Activated T-helper 1 cell treated with anti-CD3 and anti-CD28 coated beads, Interleukin-12 subunit alpha, Interleukin-12 subunit beta, Interleukin-2, Interleukin-4 antibody, amounts not matched to agents 30 ng/mL and 10 ng/mL and 1 ng/mL, durations not matched to agents 14 hours and 24 hours and 36 hours (primary cell): ENCODE results near the gene CGB1. TPM values are rescaled to one million over a fixed set of nuclear protein-coding genes. Genes with fewer than 3 reads are reported as not detected.

ENCODE experiments used
- DNase-seq: peaks from one replicate; pipeline ENCODE4 v3.0.0; 2021; ENCODE audit warnings: low spot score
- H3K27ac Mint-ChIP-seq: one replicate; pipeline ENCODE4 v1.8.0; 2021; ENCODE audit warnings: mild to moderate bottlenecking, mixed read lengths
- H3K27me3 Mint-ChIP-seq: one replicate; pipeline ENCODE4 v1.8.0; 2022; ENCODE audit warnings: mild to moderate bottlenecking, moderate library complexity, mixed read lengths; ENCODE audit not compliant: insufficient read depth
- H3K36me3 Mint-ChIP-seq: one replicate; pipeline ENCODE4 v1.8.0; 2021; ENCODE audit warnings: low read depth, mixed read lengths
- H3K4me1 Mint-ChIP-seq: one replicate; pipeline ENCODE4 v1.8.0; 2021; ENCODE audit warnings: low read depth, mixed read lengths
- H3K4me3 Mint-ChIP-seq: one replicate; pipeline ENCODE4 v1.8.0; 2021; ENCODE audit warnings: mild to moderate bottlenecking, moderate library complexity, mixed read lengths
- H3K9me3 Mint-ChIP-seq: one replicate; pipeline ENCODE4 v1.8.0; 2021; ENCODE audit warnings: mixed read lengths
- intact Hi-C: fragments of 100-400 bp; cut with micrococcal nuclease; formaldehyde crosslinking; loops from one replicate; pipeline ENCODE4 v1.15.1; 2024
- total RNA-seq: library from RNA; stranded (reverse); gene quantifications from 2 replicates; pipeline ENCODE4 v1.2.3, GENCODE V29; 2022

The CGB1 gene
- total RNA-seq, 1 donor from 2014 or later = not detected

GRCh38 chr19:49014870-49015255 is 21.8 kb downstream of the CGB1 start:
- intact Hi-C loops = no loop called here
- Mint-ChIP-seq H3K4me3 (no peak overlapping the region), H3K27me3 (peaks cover 6% of the 10 kb centered on the region), H3K36me3 (peaks cover 25% of the 10 kb centered on the region), H3K4me1 (peaks cover 10% of the 10 kb centered on the region), H3K27ac (no peak overlapping the region), H3K9me3 (no peaks in the 10 kb centered on the region)
- DNase-seq = no peak

GRCh38 chr19:49014123-49014869 is 22.4 kb downstream of the CGB1 start:
- H3K9me3 Mint-ChIP-seq = no peaks in the 10 kb centered on the region
- H3K4me1 Mint-ChIP-seq = peaks cover 8% of the 10 kb centered on the region
- H3K27me3 Mint-ChIP-seq = peaks cover 5% of the 10 kb centered on the region

GRCh38 chr19:49011194-49011593 is 25.5 kb downstream of the CGB1 start:
- peaks cover 30% of the 10 kb centered on the region for H3K36me3 Mint-ChIP-seq
- H3K4me1 Mint-ChIP-seq = no peaks in the 10 kb centered on the region
- DNase-seq = no peak
- peak overlapping the region; percentile 4 for H3K27ac Mint-ChIP-seq
- intact Hi-C loops = no loop called here
- H3K4me3 Mint-ChIP-seq = no peak overlapping the region
- H3K27me3 Mint-ChIP-seq = no peaks in the 10 kb centered on the region
- no peaks in the 10 kb centered on the region for H3K9me3 Mint-ChIP-seq

More at GRCh38 chr19:49014123-49014869, 22.4 kb downstream of the CGB1 start:
- peaks cover 25% of the 10 kb centered on the region for H3K36me3 Mint-ChIP-seq
- no peak overlapping the region for H3K27ac Mint-ChIP-seq
- no peak for DNase-seq
- H3K4me3 Mint-ChIP-seq = no peak overlapping the region
- intact Hi-C loops = no loop called here

DNA sequence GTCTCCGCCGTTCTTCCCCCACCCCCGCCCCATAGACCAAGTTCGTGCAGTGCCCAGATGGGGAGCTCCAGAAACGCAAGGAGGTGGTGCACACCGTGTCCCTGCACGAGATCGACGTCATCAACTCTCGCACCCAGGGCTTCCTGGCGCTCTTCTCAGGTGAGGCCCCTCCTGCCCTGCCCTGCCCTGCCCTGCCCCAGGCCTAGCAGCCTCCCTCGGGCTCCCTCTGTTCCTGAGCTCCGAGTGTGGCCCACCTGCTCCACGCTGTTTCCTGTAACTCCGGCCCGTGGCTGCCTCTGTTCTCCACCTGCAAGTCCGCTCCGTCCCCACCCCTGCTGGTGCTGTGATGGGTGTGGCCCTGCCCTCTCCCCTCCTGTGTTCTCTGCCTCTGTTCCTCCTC is 26.2 kb downstream of the CGB1 start:
- Mint-ChIP-seq H3K36me3 (peaks cover 25% of the 10 kb centered on the region), H3K9me3 (no peaks in the 10 kb centered on the region), H3K4me1 (no peaks in the 10 kb centered on the region), H3K27me3 (no peaks in the 10 kb centered on the region), H3K27ac (no peak overlapping the region), H3K4me3 (no peak overlapping the region)
- DNase-seq = no peak
- intact Hi-C loops = no loop called here

DNA sequence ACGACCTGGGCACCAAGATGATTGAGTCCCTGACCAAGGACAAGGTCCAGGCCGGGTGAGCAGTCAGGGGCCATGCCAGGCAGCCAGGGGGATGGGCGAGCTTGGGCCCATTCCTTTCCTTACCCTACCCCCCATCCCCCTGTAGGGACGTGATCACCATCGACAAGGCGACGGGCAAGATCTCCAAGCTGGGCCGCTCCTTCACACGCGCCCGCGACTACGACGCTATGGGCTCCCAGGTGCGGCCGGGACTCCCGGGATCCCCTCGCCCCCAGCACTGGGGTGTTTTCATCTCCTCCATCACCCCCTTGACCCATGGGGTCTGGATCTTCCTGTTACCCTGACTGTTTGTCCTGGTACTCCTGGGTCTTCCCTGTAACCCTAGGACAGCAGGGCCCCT is 26.9 kb downstream of the CGB1 start:
- Mint-ChIP-seq H3K27ac (no peak overlapping the region), H3K4me3 (no peak overlapping the region), H3K4me1 (no peaks in the 10 kb centered on the region), H3K27me3 (no peaks in the 10 kb centered on the region), H3K9me3 (no peaks in the 10 kb centered on the region), H3K36me3 (peaks cover 27% of the 10 kb centered on the region)
- no peak for DNase-seq
- intact Hi-C loops = no loop called here

DNA sequence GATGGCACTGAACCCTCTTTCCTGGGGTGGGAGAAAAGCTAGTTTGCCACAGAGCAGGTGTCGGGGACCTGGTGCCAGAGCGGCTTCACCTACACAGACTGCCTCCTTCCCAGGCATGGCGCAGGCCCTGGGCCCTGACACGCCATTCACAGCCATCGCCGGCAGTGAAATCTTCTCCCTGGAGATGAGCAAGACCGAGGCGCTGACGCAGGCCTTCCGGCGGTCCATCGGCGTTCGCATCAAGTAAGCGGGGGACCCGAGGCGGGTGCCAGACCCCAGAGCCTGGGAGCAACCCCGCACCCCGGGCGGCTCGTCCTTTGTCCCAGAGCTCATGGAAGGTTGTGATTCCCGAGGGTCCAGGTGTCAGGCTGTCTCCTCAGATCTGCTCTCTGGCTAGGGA is 29.8 kb downstream of the CGB1 start:
- Mint-ChIP-seq H3K9me3 (no peaks in the 10 kb centered on the region), H3K4me1 (no peaks in the 10 kb centered on the region), H3K4me3 (no peak overlapping the region), H3K36me3 (peaks cover 27% of the 10 kb centered on the region), H3K27me3 (no peaks in the 10 kb centered on the region), H3K27ac (no peak overlapping the region)
- no peak for DNase-seq
- intact Hi-C loops = no loop called here

GRCh38 chr19:49004964-49005614 is 31.6 kb downstream of the CGB1 start:
- no peak overlapping the region for H3K4me3 Mint-ChIP-seq

DNA sequence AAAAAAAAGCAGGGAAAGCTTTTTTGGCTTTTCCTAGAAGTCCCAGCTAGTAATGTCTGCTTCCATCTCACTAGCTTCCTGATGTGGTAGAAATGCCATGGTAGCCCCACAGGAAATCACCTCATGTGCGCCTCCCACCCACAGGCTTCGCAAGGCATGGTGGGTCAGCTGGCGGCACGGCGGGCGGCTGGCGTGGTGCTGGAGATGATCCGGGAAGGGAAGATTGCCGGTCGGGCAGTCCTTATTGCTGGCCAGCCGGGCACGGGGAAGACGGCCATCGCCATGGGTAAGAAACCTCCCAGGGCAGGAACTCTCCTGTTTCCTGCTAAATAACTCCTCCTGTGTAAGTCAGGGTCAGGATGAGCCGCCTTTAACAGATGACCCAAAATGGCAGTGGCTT is 32.6 kb downstream of the CGB1 start:
- peaks cover 9% of the 10 kb centered on the region for H3K4me1 Mint-ChIP-seq
- H3K9me3 Mint-ChIP-seq = no peaks in the 10 kb centered on the region
- peaks cover 27% of the 10 kb centered on the region for H3K36me3 Mint-ChIP-seq
- no peak for DNase-seq
- H3K27me3 Mint-ChIP-seq = no peaks in the 10 kb centered on the region
- no peak overlapping the region for H3K27ac Mint-ChIP-seq
- H3K4me3 Mint-ChIP-seq = no peak overlapping the region
- intact Hi-C loops = no loop called here

More at GRCh38 chr19:49004964-49005614, 31.6 kb downstream of the CGB1 start:
- Mint-ChIP-seq H3K4me1 (no peaks in the 10 kb centered on the region), H3K27me3 (no peaks in the 10 kb centered on the region), H3K27ac (no peak overlapping the region), H3K36me3 (peaks cover 20% of the 10 kb centered on the region), H3K9me3 (no peaks in the 10 kb centered on the region)
- no peak for DNase-seq
- intact Hi-C loops = no loop called here

DNA sequence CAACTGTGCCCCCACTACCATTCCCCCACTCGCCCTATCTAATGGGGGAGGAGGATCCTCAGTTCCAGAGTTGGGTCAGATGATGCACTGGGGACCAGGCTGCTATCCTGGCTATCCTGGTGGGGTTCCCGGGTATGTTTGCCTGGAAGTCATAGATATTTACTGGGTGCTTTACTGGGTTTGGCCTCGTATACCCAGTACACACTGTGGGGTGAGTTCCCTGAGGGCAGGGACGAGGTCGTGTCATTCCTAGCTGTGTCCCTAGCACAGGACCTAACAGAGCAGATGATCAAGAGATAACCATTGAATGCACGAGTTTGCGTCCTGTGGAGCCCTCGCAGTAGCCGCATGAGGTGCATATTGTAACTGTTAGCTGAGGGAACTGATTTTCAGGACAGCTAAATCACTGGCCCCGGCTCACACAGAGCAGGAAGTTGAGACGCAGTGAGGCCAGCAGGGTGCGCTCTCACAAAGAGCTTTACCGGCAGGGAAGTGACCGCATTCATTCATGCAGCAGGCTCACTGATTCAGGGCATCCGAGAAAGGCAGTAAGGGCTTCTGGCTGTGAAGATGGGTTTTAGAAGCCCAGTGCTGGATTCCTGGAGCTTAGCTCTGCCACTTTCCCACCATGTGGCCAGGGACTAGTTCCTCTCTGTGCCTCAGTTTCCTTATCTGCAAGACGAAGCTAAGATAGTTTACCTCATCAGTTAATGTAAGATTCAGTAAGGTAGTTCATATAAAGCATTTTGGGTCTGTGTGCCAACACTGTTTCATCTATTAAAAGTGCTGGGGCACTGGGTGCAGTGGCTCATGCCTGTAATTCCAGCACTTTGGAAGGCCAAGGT is 37.0 kb downstream of the CGB1 start:
- H3K4me3 Mint-ChIP-seq = no peak overlapping the region
- no peak overlapping the region for H3K27ac Mint-ChIP-seq
- H3K4me1 Mint-ChIP-seq = peaks cover 20% of the 10 kb centered on the region
- H3K36me3 Mint-ChIP-seq = peaks cover 19% of the 10 kb centered on the region
- no peaks in the 10 kb centered on the region for H3K9me3 Mint-ChIP-seq
- intact Hi-C loops = no loop called here
- H3K27me3 Mint-ChIP-seq = no peaks in the 10 kb centered on the region
- peak; percentile 51 for DNase-seq

GRCh38 chr19:48997972-48998371 is 38.7 kb downstream of the CGB1 start:
- no peak overlapping the region for H3K4me3 Mint-ChIP-seq
- H3K9me3 Mint-ChIP-seq = no peaks in the 10 kb centered on the region
- H3K27me3 Mint-ChIP-seq = no peaks in the 10 kb centered on the region
- H3K27ac Mint-ChIP-seq = peak overlapping the region; percentile 24
- DNase-seq = peak; percentile 38
- H3K36me3 Mint-ChIP-seq = peaks cover 19% of the 10 kb centered on the region
- intact Hi-C loops = no loop called here
- H3K4me1 Mint-ChIP-seq = peaks cover 31% of the 10 kb centered on the region

DNA sequence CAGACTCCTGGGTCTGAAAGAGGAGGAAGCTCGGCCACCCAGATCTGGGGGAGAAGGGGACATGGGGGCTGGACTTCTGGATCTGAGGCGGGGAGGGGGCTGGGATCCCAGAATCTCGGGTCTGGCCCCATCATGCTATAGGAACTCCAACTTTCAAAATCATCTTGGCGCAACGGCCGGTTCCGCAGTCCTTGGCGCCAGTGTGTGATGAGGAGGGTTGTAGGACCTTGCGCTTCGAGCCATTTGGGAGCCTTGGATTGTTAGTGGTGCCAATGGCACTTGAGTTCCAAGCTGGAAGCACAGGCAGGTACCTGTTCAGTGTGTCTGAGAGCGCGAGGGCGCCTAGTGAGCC is 42.7 kb downstream of the CGB1 start:
- Mint-ChIP-seq H3K4me1 (peaks cover 35% of the 10 kb centered on the region), H3K27me3 (no peaks in the 10 kb centered on the region), H3K36me3 (peaks cover 15% of the 10 kb centered on the region), H3K4me3 (peak overlapping the region; percentile 94), H3K9me3 (no peaks in the 10 kb centered on the region), H3K27ac (peak overlapping the region; percentile 96)
- intact Hi-C loops = loop anchor here (5.0 kb wide), 3 partner anchors 38 to 667 kb away; partner anchors contain the start of genes CGB2 and EMP3
- no peak for DNase-seq

GRCh38 chr19:48993175-48994034 is 43.3 kb downstream of the CGB1 start, which contains the start of the genes GYS1 and RUVBL2:
TSS of gene GYS1 (minus strand) at chr19:48993309. CDS start at chr19:48993112, 197 bp downstream.
TSS of gene RUVBL2 (plus strand) at chr19:48993887. CDS start at chr19:48993912, 25 bp downstream.
- intact Hi-C loops = loop anchor here (1.0 to 5.0 kb wide), 18 partner anchors 26 to 666 kb away; partner anchors contain the start of genes ALDH16A1, BAX, BCAT2 and C19orf73
- no peaks in the 10 kb centered on the region for H3K9me3 Mint-ChIP-seq
- peaks cover 38% of the 10 kb centered on the region for H3K4me1 Mint-ChIP-seq
- peak; percentile 99 for DNase-seq
- H3K27me3 Mint-ChIP-seq = no peaks in the 10 kb centered on the region
- peaks cover 20% of the 10 kb centered on the region for H3K36me3 Mint-ChIP-seq
- H3K4me3 Mint-ChIP-seq = peak within 1 kb of the TSS; percentile 94
- peak within 1 kb of the TSS; percentile 96 for H3K27ac Mint-ChIP-seq
